Lung (tissue), 12 donors: ENCODE measurements around the gene CAPN5. TPM values are rescaled to one million over a fixed set of nuclear protein-coding genes. Genes with fewer than 3 reads are reported as not detected.

Source experiments
- ATAC-seq: fragments of 200-7000 bp; cut with Tn5 transposase; one replicate; pipeline ENCODE4 v1.9.1; 2020; ENCODE audit warnings: moderate number of reproducible peaks; ENCODE audit not compliant: insufficient read depth, low FRiP score
- DNase-seq, 3 donors: peaks; one replicate each; pipeline ENCODE4 v3.0.0-alpha.2; 2013 to 2017
- H3K27ac ChIP-seq, 2 donors: one replicate each; pipeline ENCODE4 v1.5.1; 2013; ENCODE audit warnings: mild to moderate bottlenecking in 2 of 2, moderate library complexity in 2 of 2, control low read depth in 1 of 2, inconsistent platforms in 1 of 2, low read depth in 1 of 2, low read length in 1 of 2
- H3K27me3 ChIP-seq, 3 donors: one replicate each; pipeline ENCODE4 v1.5.1; 2013; ENCODE audit warnings: low read length in 2 of 3; ENCODE audit not compliant: control insufficient read depth in 3 of 3, insufficient read depth in 3 of 3
- H3K36me3 ChIP-seq, 4 donors: one replicate each; pipeline ENCODE4 v1.5.1; 2013; ENCODE audit warnings: low read length in 4 of 4, mild to moderate bottlenecking in 1 of 4, moderate library complexity in 1 of 4; ENCODE audit not compliant: control insufficient read depth in 4 of 4, insufficient read depth in 4 of 4
- H3K4me1 ChIP-seq, 5 donors: one replicate each; pipeline ENCODE4 v1.5.1; 2013; ENCODE audit warnings: low read length in 5 of 5, mild to moderate bottlenecking in 2 of 5, moderate library complexity in 1 of 5; ENCODE audit not compliant: control insufficient read depth in 5 of 5, insufficient read depth in 5 of 5
- H3K4me3 ChIP-seq: one replicate; pipeline ENCODE4 v1.5.1; 2013; ENCODE audit warnings: mild to moderate bottlenecking, control low read depth, moderate library complexity
- H3K9ac ChIP-seq, 2 donors: one replicate each; pipeline ENCODE4 v1.5.1; 2013; ENCODE audit warnings: low read length in 2 of 2, control low read depth in 1 of 2; ENCODE audit not compliant: insufficient read depth in 1 of 2
- H3K9me3 ChIP-seq, 4 donors: one replicate each; pipeline ENCODE4 v1.5.1; 2013; ENCODE audit warnings: low read length in 3 of 4, mild to moderate bottlenecking in 1 of 4, moderate library complexity in 1 of 4; ENCODE audit not compliant: control insufficient read depth in 4 of 4, insufficient read depth in 3 of 4
- CTCF ChIP-seq: IDR thresholded peaks from 2 replicates; pipeline ENCODE4 v1.5.1; 2012; ENCODE audit warnings: mild to moderate bottlenecking; ENCODE audit errors: control extremely low read depth, extremely low read depth
- WGBS, 2 donors: extraction: QIAGEN DNeasy Blood & Tissue Kit; methylation state at CpG; one replicate each; pipeline ENCODE4 v1.1.7; 2013; 5-methylcytosine and 5-hydroxymethylcytosine counted together
- polyA plus RNA-seq, 2 donors: library from polyadenylated mRNA; stranded (reverse); fragments of 200-250 nt; gene quantifications; one replicate each; pipeline ENCODE4 v1.2.1, GENCODE V29; 2013
- total RNA-seq, 2 donors: library from RNA; depleted of rRNA in 1 of 2; stranded (reverse); fragments of >200 nt in 1 of 2; gene quantifications; one replicate each; pipeline ENCODE4 v1.2.1, GENCODE V29; 2014 to 2021
- donor health status: control.
- donor health status: control.
- donor health status: Bipolar disorder and iron deficiency.
- donor health status: healthy.
- donor health status: DM: yes; HTN: yes; CAD: no.

The CAPN5 gene
- total and polyA plus RNA-seq, 4 donors: 3.0 to 16.1 (median 9.4) TPM

DNA sequence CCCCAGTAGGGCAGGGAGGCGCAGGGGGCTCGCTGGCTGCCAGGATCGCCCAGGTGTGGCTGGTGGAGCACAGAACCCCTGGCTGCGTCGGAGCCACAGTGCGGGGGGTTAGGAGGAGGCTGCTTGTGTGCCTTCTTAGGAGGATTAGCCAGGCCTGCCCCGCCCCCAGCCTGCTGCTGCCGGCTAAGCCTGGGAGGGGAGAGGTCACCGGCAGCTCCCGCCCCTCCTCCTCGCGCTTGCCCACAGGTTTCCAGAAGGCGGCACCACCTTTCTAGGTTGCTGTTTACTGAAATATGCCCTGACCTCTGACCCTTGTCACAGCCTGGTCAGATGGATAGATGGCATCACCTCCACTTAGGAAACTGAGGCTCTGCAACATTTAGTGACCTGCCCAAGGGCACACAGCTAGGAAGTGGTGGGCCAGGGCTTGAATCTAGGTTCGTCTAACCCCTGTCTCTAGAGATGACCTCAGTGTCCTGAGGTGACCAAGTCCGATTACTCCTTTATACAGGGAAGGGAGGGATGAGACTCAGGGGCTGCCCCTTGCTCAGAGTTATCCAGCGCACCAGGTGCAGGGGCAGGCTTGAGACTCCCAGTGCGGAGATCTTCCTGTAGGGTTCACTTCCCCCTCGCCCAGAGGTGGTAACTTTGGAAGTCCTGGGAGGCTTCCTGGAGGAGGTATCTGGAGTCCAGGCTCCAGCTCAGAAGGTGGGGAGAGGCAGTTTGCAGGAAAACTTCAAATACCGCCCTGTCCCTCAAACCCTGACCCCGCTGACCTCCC is 105.3 kb downstream of the CAPN5 start:
- Histone ChIP-seq H3K27ac (no peak overlapping the region), H3K9me3 (no peaks in the 10 kb centered on the region), H3K4me3 (no peak overlapping the region), H3K9ac (no peak overlapping the region), H3K36me3 (no peaks in the 10 kb centered on the region), H3K4me1 (peaks cover 0 to 11% (median 6%) of the 10 kb centered on the region in 5 donors), H3K27me3 (no peaks in the 10 kb centered on the region)
- ATAC-seq: no peak
- no peak for TF ChIP-seq CTCF
- DNase-seq: peak in 1 of 3 donors; percentile 33
- WGBS, 2 donors: 83 to 88% methylated on average over 20 of the region's 20 CpGs

DNA sequence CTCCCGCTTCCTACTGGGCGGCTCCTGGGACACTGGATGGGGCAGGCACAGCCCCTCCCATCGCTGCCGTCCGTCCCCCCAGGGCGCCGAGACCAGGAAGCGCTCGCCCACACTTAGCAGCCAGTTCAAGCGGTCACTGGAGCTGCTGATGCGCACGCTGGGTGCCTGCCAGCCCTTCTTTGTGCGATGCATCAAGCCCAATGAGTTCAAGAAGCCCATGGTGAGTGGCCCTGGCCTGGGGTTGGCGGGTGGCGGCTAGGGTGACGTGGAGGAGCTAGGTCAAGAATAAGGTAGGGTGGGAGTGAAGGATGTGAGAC is 105.9 kb downstream of the CAPN5 start:
- Histone ChIP-seq H3K36me3 (no peaks in the 10 kb centered on the region), H3K9ac (no peak overlapping the region), H3K9me3 (no peaks in the 10 kb centered on the region), H3K27ac (no peak overlapping the region), H3K27me3 (no peaks in the 10 kb centered on the region), H3K4me3 (no peak overlapping the region), H3K4me1 (peaks cover 0 to 11% (median 6%) of the 10 kb centered on the region in 5 donors)
- DNase-seq (peak in 1 of 3 donors; percentile 38), ATAC-seq (no peak)
- WGBS, 2 donors: 76 to 79% methylated on average over 16 of the region's 16 CpGs
- TF ChIP-seq CTCF: no peak

GRCh38 chr11:77173494-77173893 is 106.7 kb downstream of the CAPN5 start:
- Histone ChIP-seq H3K4me3 (no peak overlapping the region), H3K9ac (no peak overlapping the region), H3K9me3 (no peaks in the 10 kb centered on the region), H3K36me3 (no peaks in the 10 kb centered on the region), H3K27ac (no peak overlapping the region), H3K27me3 (no peaks in the 10 kb centered on the region), H3K4me1 (peaks cover 0 to 11% (median 6%) of the 10 kb centered on the region in 5 donors)
- ATAC-seq (no peak), DNase-seq (peak in 1 of 3 donors; percentile 24)
- 27 to 51% methylated on average over 10 of the region's 10 CpGs for WGBS, 2 donors
- no peak for TF ChIP-seq CTCF
